HEK293 (cell line): ENCODE results near the gene FXN.
"Not testable (repeated sequence)": the region's sequence is repeated elsewhere in the genome, so short reads cannot be mapped to it uniquely, and the experiment has no call there.

Experiments used
- KLF10 ChIP-seq: fragments of 450-650 bp; IDR thresholded peaks from 2 replicates; pipeline ENCODE4 v1.5.1; 2018; ENCODE audit warnings: missing biosample characterization, mild to moderate bottlenecking, missing genetic modification characterization
- SETDB1 ChIP-seq: IDR thresholded peaks from one replicate; pipeline ENCODE4 v1.6.1; 2017; ENCODE audit warnings: mild to moderate bottlenecking, low read length, moderate library complexity, mixed read lengths; ENCODE audit not compliant: insufficient read length
- ZBTB17 ChIP-seq: fragments of 450-650 bp; formaldehyde crosslinking; IDR thresholded peaks from 2 replicates; pipeline ENCODE4 v1.5.1; 2016; ENCODE audit warnings: missing biosample characterization, missing genetic modification characterization
- ZNF274 ChIP-seq, 2 experiments: fragments of 200-500 bp in 1 of 2; fragments of 450-650 bp in 1 of 2; sonication (Bioruptor generic) in 1 of 2; formaldehyde crosslinking in 1 of 2; IDR thresholded peaks; 2 replicates each; pipeline versions ENCODE4 v1.5.1 to v1.6.1; 2014 to 2016; ENCODE audit warnings: borderline replicate concordance in 1 of 2, inconsistent platforms in 1 of 2, low read length in 1 of 2, missing biosample characterization in 1 of 2, missing genetic modification characterization in 1 of 2
- TF ChIP-seq, protein P1 (sequence below): fragments of 450-650 bp; formaldehyde crosslinking; IDR thresholded peaks from 2 replicates; pipeline ENCODE4 v1.5.1; 2016; ENCODE audit warnings: missing biosample characterization, missing genetic modification characterization
- TF ChIP-seq, protein P2 (sequence below): fragments of 450-650 bp; formaldehyde crosslinking; IDR thresholded peaks from 2 replicates; pipeline ENCODE4 v1.5.1; 2016; ENCODE audit warnings: missing biosample characterization, missing genetic modification characterization, low read depth
- TF ChIP-seq, protein P3 (sequence below): fragments of 450-650 bp; formaldehyde crosslinking; IDR thresholded peaks from 2 replicates; pipeline ENCODE4 v1.5.1; 2016; ENCODE audit warnings: missing biosample characterization, missing genetic modification characterization
- TF ChIP-seq, protein P4 (sequence below): fragments of 450-650 bp; formaldehyde crosslinking; IDR thresholded peaks from 2 replicates; pipeline ENCODE4 v1.5.1; 2016; ENCODE audit warnings: missing biosample characterization, missing genetic modification characterization
- TF ChIP-seq, protein P5 (sequence below): fragments of 450-650 bp; formaldehyde crosslinking; IDR thresholded peaks from 2 replicates; pipeline ENCODE4 v1.5.1; 2017; ENCODE audit warnings: missing biosample characterization, missing genetic modification characterization

DNA sequence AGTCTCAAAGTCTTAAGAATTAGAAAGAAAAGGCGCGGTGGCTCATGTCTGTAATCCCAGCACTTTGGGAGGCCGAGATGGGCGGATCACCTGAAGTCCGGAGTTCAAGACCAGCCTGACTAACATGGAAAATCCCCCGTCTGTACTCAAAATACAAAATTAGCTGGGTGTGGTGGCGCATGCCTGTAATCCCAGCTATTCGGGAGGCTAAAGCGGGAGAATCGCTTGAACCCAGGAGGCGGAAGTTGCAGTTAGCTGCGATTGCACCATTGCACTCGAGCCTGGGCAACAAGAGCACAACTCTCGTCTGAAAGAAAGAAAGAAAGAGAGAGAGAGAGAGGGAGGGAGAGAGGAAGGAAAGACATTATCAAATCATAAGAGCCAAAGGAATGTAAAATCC, 73.2 kb downstream of the FXN start:
- not testable (repeated sequence) for TF ChIP-seq KLF10 (tag by site-specific recombination); ZBTB17 (tag by site-specific recombination); SETDB1; ZNF274 (IDR thresholded peaks at IDR 0.05; ENCODE audit: low read length); ZNF274 (tag by site-specific recombination; IDR thresholded peaks at IDR 0.05; ENCODE audit: borderline replicate concordance)
- TF ChIP-seq, protein P1, sequence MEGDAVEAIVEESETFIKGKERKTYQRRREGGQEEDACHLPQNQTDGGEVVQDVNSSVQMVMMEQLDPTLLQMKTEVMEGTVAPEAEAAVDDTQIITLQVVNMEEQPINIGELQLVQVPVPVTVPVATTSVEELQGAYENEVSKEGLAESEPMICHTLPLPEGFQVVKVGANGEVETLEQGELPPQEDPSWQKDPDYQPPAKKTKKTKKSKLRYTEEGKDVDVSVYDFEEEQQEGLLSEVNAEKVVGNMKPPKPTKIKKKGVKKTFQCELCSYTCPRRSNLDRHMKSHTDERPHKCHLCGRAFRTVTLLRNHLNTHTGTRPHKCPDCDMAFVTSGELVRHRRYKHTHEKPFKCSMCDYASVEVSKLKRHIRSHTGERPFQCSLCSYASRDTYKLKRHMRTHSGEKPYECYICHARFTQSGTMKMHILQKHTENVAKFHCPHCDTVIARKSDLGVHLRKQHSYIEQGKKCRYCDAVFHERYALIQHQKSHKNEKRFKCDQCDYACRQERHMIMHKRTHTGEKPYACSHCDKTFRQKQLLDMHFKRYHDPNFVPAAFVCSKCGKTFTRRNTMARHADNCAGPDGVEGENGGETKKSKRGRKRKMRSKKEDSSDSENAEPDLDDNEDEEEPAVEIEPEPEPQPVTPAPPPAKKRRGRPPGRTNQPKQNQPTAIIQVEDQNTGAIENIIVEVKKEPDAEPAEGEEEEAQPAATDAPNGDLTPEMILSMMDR = not testable (repeated sequence)
- TF ChIP-seq, protein P2, sequence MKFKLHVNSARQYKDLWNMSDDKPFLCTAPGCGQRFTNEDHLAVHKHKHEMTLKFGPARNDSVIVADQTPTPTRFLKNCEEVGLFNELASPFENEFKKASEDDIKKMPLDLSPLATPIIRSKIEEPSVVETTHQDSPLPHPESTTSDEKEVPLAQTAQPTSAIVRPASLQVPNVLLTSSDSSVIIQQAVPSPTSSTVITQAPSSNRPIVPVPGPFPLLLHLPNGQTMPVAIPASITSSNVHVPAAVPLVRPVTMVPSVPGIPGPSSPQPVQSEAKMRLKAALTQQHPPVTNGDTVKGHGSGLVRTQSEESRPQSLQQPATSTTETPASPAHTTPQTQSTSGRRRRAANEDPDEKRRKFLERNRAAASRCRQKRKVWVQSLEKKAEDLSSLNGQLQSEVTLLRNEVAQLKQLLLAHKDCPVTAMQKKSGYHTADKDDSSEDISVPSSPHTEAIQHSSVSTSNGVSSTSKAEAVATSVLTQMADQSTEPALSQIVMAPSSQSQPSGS (tag by site-specific recombination) = not testable (repeated sequence)
- TF ChIP-seq, protein P3, sequence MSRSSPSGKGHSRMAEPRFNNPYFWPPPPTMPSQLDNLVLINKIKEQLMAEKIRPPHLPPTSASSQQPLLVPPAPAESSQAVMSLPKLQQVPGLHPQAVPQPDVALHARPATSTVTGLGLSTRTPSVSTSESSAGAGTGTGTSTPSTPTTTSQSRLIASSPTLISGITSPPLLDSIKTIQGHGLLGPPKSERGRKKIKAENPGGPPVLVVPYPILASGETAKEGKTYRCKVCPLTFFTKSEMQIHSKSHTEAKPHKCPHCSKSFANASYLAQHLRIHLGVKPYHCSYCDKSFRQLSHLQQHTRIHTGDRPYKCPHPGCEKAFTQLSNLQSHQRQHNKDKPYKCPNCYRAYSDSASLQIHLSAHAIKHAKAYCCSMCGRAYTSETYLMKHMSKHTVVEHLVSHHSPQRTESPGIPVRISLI (tag by site-specific recombination) = not testable (repeated sequence)
- TF ChIP-seq, protein P4, sequence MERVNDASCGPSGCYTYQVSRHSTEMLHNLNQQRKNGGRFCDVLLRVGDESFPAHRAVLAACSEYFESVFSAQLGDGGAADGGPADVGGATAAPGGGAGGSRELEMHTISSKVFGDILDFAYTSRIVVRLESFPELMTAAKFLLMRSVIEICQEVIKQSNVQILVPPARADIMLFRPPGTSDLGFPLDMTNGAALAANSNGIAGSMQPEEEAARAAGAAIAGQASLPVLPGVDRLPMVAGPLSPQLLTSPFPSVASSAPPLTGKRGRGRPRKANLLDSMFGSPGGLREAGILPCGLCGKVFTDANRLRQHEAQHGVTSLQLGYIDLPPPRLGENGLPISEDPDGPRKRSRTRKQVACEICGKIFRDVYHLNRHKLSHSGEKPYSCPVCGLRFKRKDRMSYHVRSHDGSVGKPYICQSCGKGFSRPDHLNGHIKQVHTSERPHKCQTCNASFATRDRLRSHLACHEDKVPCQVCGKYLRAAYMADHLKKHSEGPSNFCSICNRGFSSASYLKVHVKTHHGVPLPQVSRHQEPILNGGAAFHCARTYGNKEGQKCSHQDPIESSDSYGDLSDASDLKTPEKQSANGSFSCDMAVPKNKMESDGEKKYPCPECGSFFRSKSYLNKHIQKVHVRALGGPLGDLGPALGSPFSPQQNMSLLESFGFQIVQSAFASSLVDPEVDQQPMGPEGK (tag by site-specific recombination) = not testable (repeated sequence)
- TF ChIP-seq, protein P5, sequence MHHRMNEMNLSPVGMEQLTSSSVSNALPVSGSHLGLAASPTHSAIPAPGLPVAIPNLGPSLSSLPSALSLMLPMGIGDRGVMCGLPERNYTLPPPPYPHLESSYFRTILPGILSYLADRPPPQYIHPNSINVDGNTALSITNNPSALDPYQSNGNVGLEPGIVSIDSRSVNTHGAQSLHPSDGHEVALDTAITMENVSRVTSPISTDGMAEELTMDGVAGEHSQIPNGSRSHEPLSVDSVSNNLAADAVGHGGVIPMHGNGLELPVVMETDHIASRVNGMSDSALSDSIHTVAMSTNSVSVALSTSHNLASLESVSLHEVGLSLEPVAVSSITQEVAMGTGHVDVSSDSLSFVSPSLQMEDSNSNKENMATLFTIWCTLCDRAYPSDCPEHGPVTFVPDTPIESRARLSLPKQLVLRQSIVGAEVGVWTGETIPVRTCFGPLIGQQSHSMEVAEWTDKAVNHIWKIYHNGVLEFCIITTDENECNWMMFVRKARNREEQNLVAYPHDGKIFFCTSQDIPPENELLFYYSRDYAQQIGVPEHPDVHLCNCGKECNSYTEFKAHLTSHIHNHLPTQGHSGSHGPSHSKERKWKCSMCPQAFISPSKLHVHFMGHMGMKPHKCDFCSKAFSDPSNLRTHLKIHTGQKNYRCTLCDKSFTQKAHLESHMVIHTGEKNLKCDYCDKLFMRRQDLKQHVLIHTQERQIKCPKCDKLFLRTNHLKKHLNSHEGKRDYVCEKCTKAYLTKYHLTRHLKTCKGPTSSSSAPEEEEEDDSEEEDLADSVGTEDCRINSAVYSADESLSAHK (tag by site-specific recombination) = not testable (repeated sequence)
